Ovary (tissue), 3 donors: Measurements from ENCODE around the gene C8A.

Experiments used
- CTCF ChIP-seq, 3 donors: fragments of 450-650 bp in 2 of 3; fragments of 200-600 bp in 1 of 3; IDR thresholded peaks; one replicate each; pipeline versions ENCODE4 v1.5.1 to v1.8.0; 2016 to 2022; ENCODE audit warnings: antibody characterized with exemption in 3 of 3, mild to moderate bottlenecking in 1 of 3
- EP300 ChIP-seq: sonication (generic); formaldehyde crosslinking; IDR thresholded peaks from one replicate; pipeline ENCODE4 v1.6.1; 2017; ENCODE audit warnings: antibody characterized with exemption
- donor health status: DM: no; HTN: no; CAD: no.

GRCh38 chr1:56929492-56929891, 74.9 kb downstream of the C8A start:
- TF ChIP-seq EP300 (no peak), CTCF (IDR thresholded peaks at IDR 0.05) (no peak)
